B cell (primary cell): ENCODE measurements around the gene RFX2. TPM values are rescaled to one million over a fixed set of nuclear protein-coding genes. Genes with fewer than 3 reads are reported as not detected.

Experiments used
- ATAC-seq: fragments of 200-7000 bp; cut with Tn5 transposase; one replicate; pipeline ENCODE4 v1.10.0; 2021; ENCODE audit warnings: low read depth, mild to moderate bottlenecking, moderate number of reproducible peaks, moderate library complexity
- CTCF ChIA-PET: fragments of 350-600 bp; sonication (Branson Sonifier 250); formaldehyde crosslinking; loops from one replicate; lab custom pipeline; 2021; ENCODE audit warnings: antibody characterized with exemption, inconsistent platforms; lab: Charles Lee
- POLR2A ChIA-PET: fragments of 350-600 bp; sonication (Branson Sonifier 250); formaldehyde crosslinking; loops from one replicate; lab custom pipeline; 2021; ENCODE audit warnings: antibody characterized with exemption; lab: Charles Lee
- DNase-seq: peaks from one replicate; pipeline ENCODE4 v3.0.0; 2013
- H2AFZ ChIP-seq: 2 replicates; pipeline ENCODE4 v1.6.1; 2012; ENCODE audit warnings: mild to moderate bottlenecking, low read depth, low read length; ENCODE audit not compliant: insufficient read depth, poor library complexity, severe bottlenecking
- H3K27ac ChIP-seq, 2 donors: 1 replicate in 1 of 2; 2 replicates in 1 of 2; pipeline ENCODE4 v1.5.1; 2012 to 2013; ENCODE audit warnings: low read length in 2 of 2, mild to moderate bottlenecking in 2 of 2, moderate library complexity in 1 of 2
- H3K27me3 ChIP-seq, 4 experiments: fragments of 200-600 bp in 1 of 4; sonication (generic) in 1 of 4; replicated peaks in 1 of 4; 1 replicate in 2 of 4; 2 replicates in 2 of 4; pipeline versions ENCODE4 v1.6.1 to v1.7.0; 2013 to 2016; ENCODE audit warnings: low read length in 3 of 4, mild to moderate bottlenecking in 2 of 4, mixed read lengths in 1 of 4, moderate library complexity in 1 of 4; ENCODE audit not compliant: insufficient read depth in 4 of 4, control insufficient read depth in 3 of 4; ENCODE audit errors: control extremely low read depth in 1 of 4
- H3K36me3 ChIP-seq, 2 experiments: replicated peaks in 1 of 2; 1 replicate in 1 of 2; 2 replicates in 1 of 2; pipeline versions ENCODE4 v1.6.1 to v1.7.1; 2013; ENCODE audit warnings: low read length in 1 of 2; ENCODE audit not compliant: insufficient read depth in 2 of 2, control insufficient read depth in 1 of 2; ENCODE audit errors: control extremely low read depth in 1 of 2, extremely low read depth in 1 of 2
- H3K4me1 ChIP-seq, 2 donors: fragments of 200-600 bp in 1 of 2; sonication (generic) in 1 of 2; 1 replicate in 1 of 2; 2 replicates in 1 of 2; pipeline versions ENCODE4 v1.5.1 to v1.6.1; 2013 to 2017; ENCODE audit warnings: low read length in 2 of 2; ENCODE audit not compliant: control insufficient read depth in 2 of 2, insufficient read depth in 2 of 2
- H3K4me2 ChIP-seq: replicated peaks from 2 replicates; pipeline ENCODE3; 2012; ENCODE audit warnings: mild to moderate bottlenecking, low read depth, low read length; ENCODE audit not compliant: poor library complexity, severe bottlenecking
- H3K4me3 ChIP-seq, 5 experiments: fragments of 200-600 bp in 1 of 5; sonication (generic) in 1 of 5; 1 replicate in 3 of 5; 2 replicates in 2 of 5; pipeline versions ENCODE4 v1.5.1 to v1.7.0; 2011 to 2016; ENCODE audit warnings: low read length in 4 of 5, mild to moderate bottlenecking in 4 of 5, low read depth in 2 of 5, control low read depth in 1 of 5, moderate library complexity in 1 of 5; ENCODE audit not compliant: insufficient read depth in 1 of 5; ENCODE audit errors: control extremely low read depth in 1 of 5, extremely low read depth in 1 of 5
- H3K79me2 ChIP-seq: fragments of 200-600 bp; sonication (generic); one replicate; pipeline ENCODE4 v1.6.0; 2016; ENCODE audit warnings: low read length; ENCODE audit not compliant: control insufficient read depth, insufficient read depth
- H3K9ac ChIP-seq: fragments of 200-600 bp; sonication (generic); 2 replicates; pipeline ENCODE4 v1.6.1; 2017; ENCODE audit warnings: mild to moderate bottlenecking, low read length, moderate library complexity
- H3K9me3 ChIP-seq, 3 donors: one replicate each; pipeline versions ENCODE4 v1.6.1 to v1.7.1; 2013; ENCODE audit warnings: low read length in 2 of 3; ENCODE audit not compliant: control insufficient read depth in 2 of 3, insufficient read depth in 1 of 3; ENCODE audit errors: control extremely low read depth in 1 of 3
- H4K20me1 ChIP-seq: 2 replicates; pipeline ENCODE4 v1.6.0; 2012; ENCODE audit warnings: mild to moderate bottlenecking, low read length; ENCODE audit not compliant: insufficient read depth, control insufficient read depth, poor library complexity, severe bottlenecking
- H3K27ac Mint-ChIP-seq: one replicate; pipeline ENCODE4 v1.8.0; 2021; ENCODE audit warnings: mixed read lengths
- H3K27me3 Mint-ChIP-seq: one replicate; pipeline ENCODE4 v1.8.0; 2021; ENCODE audit warnings: mixed read lengths
- H3K4me1 Mint-ChIP-seq: one replicate; pipeline ENCODE4 v1.8.0; 2021; ENCODE audit warnings: mixed read lengths
- H3K4me3 Mint-ChIP-seq: one replicate; pipeline ENCODE4 v1.8.0; 2021; ENCODE audit warnings: mixed read lengths
- H3K9me3 Mint-ChIP-seq: one replicate; pipeline ENCODE4 v1.8.0; 2022; ENCODE audit warnings: mixed read lengths; ENCODE audit not compliant: insufficient read depth
- CTCF ChIP-seq: fragments of 200-600 bp; IDR thresholded peaks from one replicate; pipeline ENCODE4 v1.8.0; 2022; ENCODE audit warnings: antibody characterized with exemption, mild to moderate bottlenecking
- EZH2 ChIP-seq: IDR thresholded peaks from 2 replicates; pipeline ENCODE4 v1.6.1; 2012; ENCODE audit warnings: borderline replicate concordance, low read depth, mild to moderate bottlenecking, moderate library complexity, low read length; ENCODE audit not compliant: insufficient read depth, poor library complexity, severe bottlenecking
- WGBS: methylation state at CpG from one replicate; pipeline ENCODE4 v1.1.5; 2013; ENCODE audit warnings: missing lambda C conversion rate; ENCODE audit not compliant: insufficient coverage; 5-methylcytosine and 5-hydroxymethylcytosine counted together
- intact Hi-C: fragments of 100-400 bp; cut with micrococcal nuclease; formaldehyde crosslinking; loops from one replicate; pipeline ENCODE4 v1.10.0; 2022
- polyA plus RNA-seq: library from polyadenylated mRNA; depleted of rRNA; stranded (reverse); fragments of >200 nt; gene quantifications from 2 replicates; pipeline ENCODE4 v1.2.3, GENCODE V29; 2012
- total RNA-seq, 2 donors: library from RNA; stranded (reverse); fragments of 120-200 nt in 1 of 2; gene quantifications; 1 replicate in 1 of 2; 2 replicates in 1 of 2; pipeline versions ENCODE4 v1.2.3 to v1.2.4, GENCODE V29; 2013 to 2022

Gene RFX2
- total and polyA plus RNA-seq, 2 donors (not counting 1 experiment from before 2014, with no cell fraction given) = 7.1 to 8.6 TPM

GRCh38 chr19:5943623-5944022, 166.7 kb downstream of the RFX2 start:
- no peaks in the 10 kb centered on the region for H3K4me1 ChIP-seq
- H3K4me3 ChIP-seq = no peak overlapping the region
- Mint-ChIP-seq H3K9me3 (no peaks in the 10 kb centered on the region), H3K27me3 (no peaks in the 10 kb centered on the region), H3K4me3 (no peak overlapping the region), H3K4me1 (peaks cover 9% of the 10 kb centered on the region), H3K27ac (no peak overlapping the region)
- ChIA-PET POLR2A (no interaction called here), CTCF (interaction anchor here (0.9 kb wide), 1 partner anchor 24 kb away, joined by 3 read pairs; no protein-coding TSS in a partner anchor)
- TF ChIP-seq EZH2 = no peak
- no peak for TF ChIP-seq CTCF
- H3K9me3 ChIP-seq = no peaks in the 10 kb centered on the region
- H2AFZ ChIP-seq = no peak overlapping the region
- no peak overlapping the region for H3K4me2 ChIP-seq
- 83% methylated on average over 9 of the region's 10 CpGs for WGBS
- no peaks in the 10 kb centered on the region for H3K27me3 ChIP-seq
- ATAC-seq (no peak), DNase-seq (no peak)
- no peak overlapping the region for H3K27ac ChIP-seq
- peaks cover 2 to 49% of the 10 kb centered on the region in 2 experiments for H3K36me3 ChIP-seq
- no peak overlapping the region for H3K9ac ChIP-seq
- intact Hi-C loops = no loop called here
- peaks cover 97% of the 10 kb centered on the region for H4K20me1 ChIP-seq
- H3K79me2 ChIP-seq = peaks cover 86% of the 10 kb centered on the region

Other genes with a start within 250 kb of the RFX2 start
- 0.27 TPM in 1 of 2 replicates, not detected in the other for gene FUT5, start 240.0 kb downstream of the RFX2 start, total RNA-seq
- gene FUT5, start 240.0 kb downstream of the RFX2 start, polyA plus RNA-seq = 0.56 TPM in 1 of 2 replicates, not detected in the other
- gene NDUFA11, start 206.7 kb downstream of the RFX2 start, total RNA-seq = 107 and 115 TPM in 2 replicates
- gene NDUFA11, start 206.7 kb downstream of the RFX2 start, polyA plus RNA-seq = 114 and 276 TPM in 2 replicates
- 27.1 and 27.8 TPM in 2 replicates for gene VMAC, start 205.6 kb downstream of the RFX2 start, total RNA-seq
- gene VMAC, start 205.6 kb downstream of the RFX2 start, polyA plus RNA-seq = 27.2 and 27.7 TPM in 2 replicates
- 40.0 and 46.5 TPM in 2 replicates for gene CAPS, start 196.2 kb downstream of the RFX2 start, total RNA-seq
- gene CAPS, start 196.2 kb downstream of the RFX2 start, polyA plus RNA-seq = 58.4 and 65.7 TPM in 2 replicates
- 90.0 and 91.7 TPM in 2 replicates for gene RANBP3, start 132.4 kb downstream of the RFX2 start, total RNA-seq
- 74.5 and 86.7 TPM in 2 replicates for gene RANBP3, start 132.4 kb downstream of the RFX2 start, polyA plus RNA-seq
- not detected in 2 replicates for gene ACSBG2, start 25.2 kb upstream of the RFX2 start, total RNA-seq
- gene ACSBG2, start 25.2 kb upstream of the RFX2 start, polyA plus RNA-seq = not detected in 2 replicates
- gene MLLT1, start 169.5 kb upstream of the RFX2 start, total RNA-seq = 40.2 and 45.7 TPM in 2 replicates
- gene MLLT1, start 169.5 kb upstream of the RFX2 start, polyA plus RNA-seq = 15.3 and 19.4 TPM in 2 replicates
- gene ACER1, start 223.1 kb upstream of the RFX2 start, total RNA-seq = not detected in 2 replicates
- gene ACER1, start 223.1 kb upstream of the RFX2 start, polyA plus RNA-seq = 0.14 TPM in 1 of 2 replicates, not detected in the other